SK-MEL-5 (cell line): ENCODE data around the gene MRPL32. TPM values are rescaled to one million over a fixed set of nuclear protein-coding genes. Genes with fewer than 3 reads are reported as not detected.

Experiments
- DNase-seq: peaks from one replicate; pipeline ENCODE4 v3.0.0-alpha.2; 2016; ENCODE audit warnings: low read depth, low spot score
- in situ Hi-C: cut with HindIII; loops from 2 replicates; pipeline ENCODE4 v1.10.0; 2016; ENCODE audit warnings: low sequenced_read_pairs, high pct_unique_total_duplicates, low pct_unique_long_range_greater_than_20kb
- total RNA-seq: library from RNA; depleted of rRNA; stranded (reverse); fragments of >200 nt; shearing (Covaris generic); gene quantifications from 2 replicates; pipeline ENCODE4 v1.2.3, GENCODE V29; 2014

The MRPL32 gene
- total RNA-seq, 1 experiment from 2014 or later, result 117 TPM

GRCh38 chr7:42922017-42922753, 10.0 kb upstream of the MRPL32 start:
- in situ Hi-C loops, result no loop called here
- DNase-seq, result no peak

GRCh38 chr7:42924223-42924838, 7.8 kb upstream of the MRPL32 start:
- no peak for DNase-seq
- in situ Hi-C loops, result no loop called here

GRCh38 chr7:42925630-42926029, 6.5 kb upstream of the MRPL32 start:
- no peak for DNase-seq
- in situ Hi-C loops, result loop anchor here (25.0 kb wide), 2 partner anchors 537 to 787 kb away; no protein-coding TSS in a partner anchor

GRCh38 chr7:42926204-42926603, 6.0 kb upstream of the MRPL32 start:
- no peak for DNase-seq
- in situ Hi-C loops, result loop anchor here (25.0 kb wide), 2 partner anchors 536 to 786 kb away; no protein-coding TSS in a partner anchor

- in situ Hi-C loops, result loop anchor here (25.0 kb wide), 2 partner anchors 534 to 784 kb away; no protein-coding TSS in a partner anchor
- no peak for DNase-seq
Observed at GRCh38 chr7:42928754-42929153, 3.4 kb upstream of the MRPL32 start.

- no peak for DNase-seq
- in situ Hi-C loops, result loop anchor here (25.0 kb wide), 2 partner anchors 533 to 783 kb away; no protein-coding TSS in a partner anchor
Observed at GRCh38 chr7:42929449-42929848, 2.7 kb upstream of the MRPL32 start.

GRCh38 chr7:42930889-42931288, 1.3 kb upstream of the MRPL32 start:
- in situ Hi-C loops, result loop anchor here (25.0 kb wide), 2 partner anchors 531 to 781 kb away; no protein-coding TSS in a partner anchor
- no peak for DNase-seq

GRCh38 chr7:42931447-42931833, 736 bp upstream of the MRPL32 start:
- no peak for DNase-seq
- in situ Hi-C loops, result loop anchor here (25.0 kb wide), 2 partner anchors 531 to 781 kb away; no protein-coding TSS in a partner anchor

GRCh38 chr7:42932811-42933591, 825 bp downstream of the MRPL32 start:
- in situ Hi-C loops, result loop anchor here (25.0 kb wide), 2 partner anchors 529 to 779 kb away; no protein-coding TSS in a partner anchor
- DNase-seq, result peak; percentile 32

- DNase-seq, result no peak
- in situ Hi-C loops, result loop anchor here (25.0 kb wide), 2 partner anchors 528 to 778 kb away; no protein-coding TSS in a partner anchor
Observed at GRCh38 chr7:42934291-42934690, 2.1 kb downstream of the MRPL32 start.

GRCh38 chr7:42935861-42936260, 3.7 kb downstream of the MRPL32 start:
- DNase-seq, result no peak
- in situ Hi-C loops, result loop anchor here (25.0 kb wide), 2 partner anchors 526 to 776 kb away; no protein-coding TSS in a partner anchor

- in situ Hi-C loops, result loop anchor here (25.0 kb wide), 2 partner anchors 523 to 773 kb away; no protein-coding TSS in a partner anchor
- no peak for DNase-seq
Observed at GRCh38 chr7:42939457-42940240, 7.5 kb downstream of the MRPL32 start.

- peak; percentile 81 for DNase-seq
- in situ Hi-C loops, result loop anchor here (25.0 kb wide), 2 partner anchors 521 to 771 kb away; no protein-coding TSS in a partner anchor
Observed at GRCh38 chr7:42940985-42941847, 9.0 kb downstream of the MRPL32 start.

- DNase-seq, result peak; percentile 26
- in situ Hi-C loops, result loop anchor here (25.0 kb wide), 2 partner anchors 516 to 766 kb away; no protein-coding TSS in a partner anchor
Observed at GRCh38 chr7:42945821-42946626, 13.8 kb downstream of the MRPL32 start.

- no peak for DNase-seq
- in situ Hi-C loops, result loop anchor here (25.0 kb wide), 2 partner anchors 516 to 766 kb away; no protein-coding TSS in a partner anchor
Observed at GRCh38 chr7:42946627-42946950, 14.4 kb downstream of the MRPL32 start.
